Activated T-cell treated with anti-CD3 and anti-CD28 coated beads, Interleukin-2, amount 50 U/mL, for 4 hours (primary cell): ENCODE data around the gene FKBP3. TPM values are rescaled to one million over a fixed set of nuclear protein-coding genes. Genes with fewer than 3 reads are reported as not detected.

Experiments
- total RNA-seq, 3 donors: library from RNA; stranded (reverse); gene quantifications; one replicate each; pipeline ENCODE4 v1.2.1, GENCODE V29; 2021

FKBP3 gene
- total RNA-seq, 3 donors from 2014 or later, result 37.4 to 41.5 (median 39.2) TPM

Other genes starting within 250 kb of the FKBP3 start
- 10 to 100 TPM; 11.5 to 14.4 (median 11.8) TPM for gene KLHL28, start 172.5 kb downstream of the FKBP3 start, total RNA-seq
- gene TOGARAM1, start 172.3 kb downstream of the FKBP3 start, total RNA-seq, result 1 to 10 TPM; 4.8 to 6.8 (median 6.3) TPM
- gene PRPF39, start 50.4 kb downstream of the FKBP3 start, total RNA-seq, result 10 to 100 TPM; 32.7 to 44.7 (median 36.4) TPM
- gene FANCM, start 1.4 kb upstream of the FKBP3 start, total RNA-seq, result 10 to 100 TPM; 11.2 to 12.9 (median 12.2) TPM
- gene MIS18BP1, start 118.7 kb upstream of the FKBP3 start, total RNA-seq, result 10 to 100 TPM; 17.3 to 22.2 (median 18.8) TPM